NCI-H524 treated with DMSO at 0.1 percent for 48 hours (cell line): ENCODE measurements around the gene ESRRG.

Experiments used
- DNase-seq: peaks from one replicate; lab custom pipeline; 2025; lab: John Stamatoyannopoulos, UW

ESRRG gene

DNA sequence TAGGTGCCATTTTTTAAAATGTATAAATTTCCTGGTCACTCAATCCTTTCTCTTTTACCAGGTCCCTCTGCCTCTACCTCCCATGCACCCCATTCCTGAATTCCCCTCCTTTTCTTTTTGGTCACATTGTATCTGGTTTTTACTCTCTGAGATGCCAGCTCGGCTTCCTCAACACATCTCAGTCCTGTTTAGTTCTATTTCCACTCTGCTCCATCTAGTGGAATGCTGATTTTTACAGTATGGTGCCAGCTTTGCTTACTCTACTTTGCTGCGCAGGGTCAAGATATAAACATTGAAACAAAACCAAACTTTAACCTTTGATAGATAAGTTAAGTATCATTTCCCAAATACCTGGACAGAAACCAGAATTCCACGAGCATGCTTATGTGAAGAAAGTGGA, 96.0 kb downstream of the ESRRG start:
- no peak for DNase-seq

DNA sequence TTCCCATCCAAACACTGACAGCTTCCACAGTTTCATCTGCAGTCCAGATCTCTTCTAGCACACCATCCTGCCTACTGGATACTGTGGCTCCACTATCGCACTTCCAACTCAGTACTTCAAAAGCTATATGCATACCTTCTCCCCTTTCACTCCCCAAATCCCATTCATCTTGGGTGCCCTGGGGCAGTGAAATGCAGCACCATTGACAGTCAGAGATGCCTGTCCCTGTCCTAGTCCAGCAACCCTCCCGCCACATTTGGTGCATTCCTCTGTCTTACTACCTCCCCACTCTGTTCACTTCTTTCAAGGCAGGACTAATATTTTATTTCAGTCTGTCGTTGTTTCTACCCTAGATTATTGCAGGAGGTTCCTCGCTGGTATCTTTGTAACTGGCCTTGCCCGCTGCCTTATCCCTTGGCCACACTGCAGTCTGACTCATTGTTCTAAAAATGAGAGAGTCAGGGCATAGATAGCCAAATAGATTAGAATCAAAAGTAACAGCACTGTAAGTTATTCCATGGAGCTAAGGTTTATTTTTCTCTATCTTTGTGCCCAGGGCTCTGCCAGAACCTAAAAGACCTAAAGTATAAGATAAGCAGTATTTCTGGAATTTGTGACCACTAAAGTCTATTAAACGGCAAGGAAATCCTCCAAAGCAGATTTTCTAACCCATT, 96.7 kb downstream of the ESRRG start:
- no peak for DNase-seq

DNA sequence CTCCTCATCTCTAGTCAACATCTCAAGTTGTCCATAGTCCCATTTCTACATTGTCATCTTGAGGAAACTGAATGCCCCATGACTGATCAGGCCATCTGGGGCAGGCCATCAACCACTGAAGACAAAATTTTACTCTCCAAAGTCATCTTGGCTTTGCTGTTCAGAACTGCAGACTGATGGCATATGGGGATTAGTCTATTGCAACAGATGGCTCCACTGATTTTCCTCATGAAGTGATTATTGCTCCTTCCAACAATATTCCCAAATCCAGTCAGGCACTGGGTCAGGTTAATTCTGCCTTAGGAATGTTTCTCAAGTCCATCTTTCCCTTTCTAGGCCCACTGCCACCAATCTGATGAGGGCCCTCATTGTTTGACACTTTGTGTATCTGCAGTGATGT, 101.7 kb downstream of the ESRRG start:
- DNase-seq: peak; percentile 87

DNA sequence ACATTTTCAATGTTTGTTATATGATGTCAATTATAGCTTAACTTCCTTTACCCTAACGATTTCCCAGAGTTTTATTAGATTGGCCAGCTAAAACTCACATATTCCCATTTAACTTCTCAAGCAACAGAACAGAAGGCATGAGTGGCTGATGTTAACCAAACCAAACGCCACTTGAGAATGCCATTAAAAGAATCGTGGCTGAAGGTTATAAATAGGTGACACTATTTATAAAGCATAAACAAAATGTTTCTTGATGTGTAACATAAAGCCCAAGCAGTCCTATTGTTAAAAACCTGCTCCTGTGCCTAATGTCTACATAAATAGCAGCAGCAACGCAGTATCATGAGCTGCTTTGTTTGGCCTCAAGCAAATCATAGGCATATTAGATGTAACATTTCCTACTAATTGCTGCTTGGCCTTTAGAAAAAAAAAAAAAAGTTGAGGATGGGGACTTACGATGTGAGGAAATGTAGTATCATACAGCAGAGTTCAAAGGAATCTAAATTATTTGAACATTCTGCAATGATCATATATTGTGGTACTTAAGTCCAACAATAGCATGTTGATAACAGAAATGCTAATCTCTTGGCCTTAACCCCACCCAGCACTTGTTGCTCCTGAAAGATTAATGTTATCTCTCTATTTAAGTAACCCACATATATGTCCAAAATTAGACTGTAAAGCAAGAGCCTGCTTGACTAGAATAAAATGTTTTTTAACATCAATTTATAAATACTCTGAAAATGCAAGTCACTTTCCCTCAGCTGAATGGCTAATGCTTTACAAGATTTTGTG, 106.0 kb downstream of the ESRRG start:
- DNase-seq: no peak

DNA sequence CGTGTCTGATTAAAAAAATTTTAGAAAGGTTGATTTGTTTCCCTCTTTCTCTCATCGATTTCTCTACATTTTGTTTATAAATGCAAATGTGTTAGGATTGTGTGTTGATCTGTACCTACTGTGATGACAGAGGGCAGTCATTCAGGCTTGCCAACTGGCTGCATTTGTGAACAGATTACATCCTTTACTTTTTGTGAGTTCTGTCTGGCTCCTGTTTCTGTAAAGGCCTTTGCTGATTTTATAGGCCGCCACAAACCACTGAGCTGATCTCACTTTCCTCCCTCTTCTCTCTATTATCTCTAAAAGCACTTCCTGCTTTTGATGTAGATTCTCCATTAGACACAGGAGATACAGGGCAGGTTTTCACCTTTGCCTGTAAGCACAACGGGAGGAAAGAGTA, 106.8 kb downstream of the ESRRG start:
- DNase-seq: no peak

DNA sequence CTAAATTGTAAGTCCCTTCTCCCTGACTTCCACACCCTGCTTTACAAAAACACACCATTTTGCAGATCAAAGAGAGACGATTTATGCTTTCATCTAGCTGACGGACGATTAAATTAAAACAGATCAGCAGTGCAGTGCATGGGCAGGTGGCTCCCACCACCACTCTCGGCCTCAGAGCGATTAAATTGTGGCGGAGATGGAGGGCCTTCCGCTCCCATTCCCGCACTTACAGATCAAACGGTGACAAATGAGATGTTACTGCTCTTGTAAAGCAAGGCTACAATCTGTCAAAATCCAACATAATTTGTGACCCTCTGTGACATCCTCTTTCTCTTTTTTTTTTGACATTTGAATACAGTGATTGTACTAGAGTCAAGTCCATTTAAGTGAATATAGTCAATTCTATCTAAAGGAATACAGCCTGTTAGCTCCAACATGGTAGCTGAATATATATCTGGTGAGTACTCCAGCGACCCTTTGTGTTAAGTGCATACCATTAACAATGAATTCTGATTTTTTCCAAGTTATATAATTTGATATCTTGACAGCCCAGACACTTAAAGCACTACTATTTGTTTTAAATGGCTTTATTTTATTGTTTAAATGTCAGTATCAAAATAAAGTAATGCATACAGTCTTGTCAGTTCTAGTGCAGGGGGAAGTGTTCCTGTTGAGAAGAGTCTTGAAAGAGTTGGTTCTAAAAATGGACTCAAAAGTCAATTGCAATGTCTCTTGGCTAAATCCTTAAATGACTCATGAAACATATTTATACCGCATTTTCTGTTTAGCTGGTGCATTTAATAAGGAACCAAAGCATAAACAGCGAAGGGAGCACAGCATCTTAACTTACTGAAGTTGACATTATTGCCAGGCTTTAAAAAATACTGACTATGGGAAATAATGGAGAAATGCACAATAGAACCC, 109.0 kb downstream of the ESRRG start:
- no peak for DNase-seq

DNA sequence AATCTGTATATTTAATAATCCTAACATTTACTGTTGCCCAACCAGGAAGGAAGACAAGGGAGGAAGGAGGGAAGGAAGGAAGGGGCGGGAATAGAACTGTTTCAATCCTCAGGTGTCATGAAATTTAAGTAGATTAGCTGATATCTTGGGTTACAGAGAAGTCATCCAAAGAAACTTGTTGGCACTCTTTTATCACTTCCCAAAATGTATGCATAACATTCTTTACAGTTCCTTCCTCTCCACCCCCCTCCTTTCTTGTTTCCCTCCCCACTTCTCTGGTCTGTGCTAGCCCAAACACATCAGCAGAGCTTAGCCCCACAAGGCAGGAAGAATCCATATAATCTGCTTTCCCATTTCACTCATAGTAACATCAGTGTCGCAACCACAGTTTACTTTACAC, 110.9 kb downstream of the ESRRG start:
- no peak for DNase-seq

DNA sequence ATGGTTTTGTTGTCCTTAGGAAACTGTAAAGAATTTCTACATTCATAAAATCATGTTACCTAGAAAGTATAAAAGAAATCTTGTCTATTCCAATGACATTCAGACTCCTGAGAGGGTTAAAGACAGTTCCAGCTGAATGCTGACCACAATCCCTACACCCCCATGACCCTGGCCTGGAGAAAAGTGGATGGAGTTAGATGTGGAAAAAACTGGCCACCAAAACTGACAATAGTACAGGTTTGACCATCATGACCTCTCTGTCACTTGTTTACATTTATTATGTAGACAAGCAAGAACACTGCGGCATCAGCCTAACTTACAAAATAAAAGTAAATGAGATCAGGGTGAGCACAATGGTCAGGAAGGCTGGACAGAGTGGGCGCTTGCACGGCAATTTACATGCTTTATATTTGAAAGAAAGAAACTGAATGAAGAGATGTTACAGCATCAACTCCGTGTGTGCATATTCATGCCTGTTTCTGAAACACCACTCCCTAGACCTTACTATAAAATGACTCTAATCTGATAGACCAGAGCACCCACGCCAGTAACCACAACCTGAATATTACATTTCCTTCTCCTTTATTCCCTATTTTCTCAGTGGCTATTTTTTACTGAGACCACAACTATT, 116.0 kb downstream of the ESRRG start:
- DNase-seq: no peak

DNA sequence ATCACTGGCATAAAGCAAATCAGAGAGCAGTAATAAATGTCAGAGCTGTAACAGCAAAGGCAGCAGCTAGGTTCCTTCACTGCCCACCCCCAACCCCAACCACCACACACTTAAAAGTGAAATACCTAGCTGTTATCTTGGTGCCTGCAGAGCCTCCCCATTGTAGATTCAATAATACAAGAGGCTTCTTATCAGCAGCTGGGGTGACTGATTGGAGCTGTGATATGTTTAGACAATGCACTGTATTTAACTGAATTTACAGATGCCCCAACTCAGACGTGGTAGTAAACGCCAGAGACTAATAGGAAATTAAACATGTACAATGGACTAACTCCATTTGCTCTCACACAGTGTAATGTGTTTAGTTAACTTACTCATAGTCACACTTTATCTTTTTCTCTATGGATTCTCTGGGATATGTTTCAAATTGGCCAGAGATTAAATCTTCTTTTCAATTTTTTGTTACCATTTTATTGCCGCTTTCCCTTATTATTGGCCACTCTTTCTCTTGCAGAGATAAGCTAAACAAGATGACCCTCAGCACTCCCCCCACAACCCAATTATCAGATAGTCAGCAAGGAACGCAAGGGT, 117.1 kb downstream of the ESRRG start:
- no peak for DNase-seq

DNA sequence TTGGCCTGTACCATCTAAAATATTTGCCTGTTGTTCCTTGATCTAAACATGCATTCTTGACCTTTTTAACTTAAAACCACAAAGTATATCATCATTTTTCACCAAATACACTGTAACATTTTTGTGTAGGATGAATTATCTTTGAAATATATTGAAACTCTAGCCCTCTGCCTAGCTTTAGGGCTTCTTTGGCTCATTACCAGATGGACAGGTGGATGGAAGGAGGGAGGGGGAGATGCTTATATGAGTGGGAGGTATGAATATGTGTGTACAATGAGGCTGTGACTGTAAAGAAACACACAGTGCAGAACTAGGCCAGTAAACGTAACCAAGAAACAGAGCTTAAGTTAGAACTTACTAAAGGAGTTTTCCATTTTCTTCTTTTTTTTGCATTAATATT, 118.5 kb downstream of the ESRRG start:
- DNase-seq: peak; percentile 52

DNA sequence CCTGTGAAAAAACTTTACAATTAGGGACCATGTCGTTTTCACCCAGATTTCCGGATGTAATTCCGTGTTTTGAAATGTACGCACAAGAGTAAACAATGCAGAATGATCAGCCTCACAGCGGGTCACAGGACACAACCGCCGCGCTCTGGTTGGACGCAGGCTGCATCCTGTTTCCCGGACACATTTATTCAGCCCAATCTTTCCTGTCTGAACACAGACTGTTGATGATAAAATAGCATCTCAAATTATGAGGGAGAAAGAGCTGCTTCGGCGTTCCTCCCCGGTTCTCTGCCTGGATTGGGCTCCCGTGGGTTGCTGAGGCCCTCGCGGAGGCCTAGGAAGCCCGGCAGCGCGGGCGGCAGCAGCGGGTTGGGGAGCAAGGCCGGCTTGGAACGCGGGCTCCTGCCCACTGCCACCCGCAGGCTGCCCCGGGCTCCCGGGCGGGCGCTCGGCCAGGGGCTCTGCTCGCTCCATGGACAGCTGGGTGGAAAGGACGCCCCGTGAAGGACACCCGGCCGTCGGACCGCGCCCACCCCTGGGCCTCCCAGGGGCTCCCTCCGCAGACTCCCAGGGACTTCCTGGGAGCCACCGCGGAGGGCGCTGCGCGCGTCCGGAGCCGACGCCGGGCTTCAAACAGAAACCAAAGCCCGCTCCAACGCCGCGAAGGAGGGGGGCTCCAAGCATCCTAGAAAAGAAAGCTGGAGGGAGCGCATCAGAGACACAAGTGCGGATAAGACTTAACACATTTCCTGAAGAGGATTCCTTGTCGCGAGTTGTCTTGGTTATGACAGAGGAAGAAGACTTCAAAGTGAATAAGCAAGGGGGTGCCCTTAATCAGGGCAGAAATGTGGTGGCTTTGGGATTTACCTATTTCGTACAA, 122.3 kb downstream of the ESRRG start:
- DNase-seq: peak; percentile 6

DNA sequence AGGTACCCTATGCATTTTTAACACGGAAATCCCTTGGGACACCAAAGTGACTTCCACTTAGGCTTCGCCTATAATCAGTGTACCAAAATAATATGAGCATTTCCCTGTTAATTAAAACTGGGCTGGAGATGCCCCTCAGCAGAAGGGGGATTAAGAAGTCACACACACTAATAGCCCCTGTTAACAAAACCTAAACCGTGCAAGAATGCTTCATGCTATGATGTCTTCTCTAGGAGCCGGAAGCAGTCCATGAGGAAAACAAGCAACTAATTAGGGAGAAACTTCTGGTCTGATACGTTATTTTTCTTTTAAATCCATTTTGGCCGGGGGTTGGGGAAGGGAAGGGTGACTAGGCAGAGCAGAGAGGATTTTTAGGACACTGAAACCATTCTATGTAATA, 123.4 kb downstream of the ESRRG start:
- DNase-seq: peak; percentile 36

DNA sequence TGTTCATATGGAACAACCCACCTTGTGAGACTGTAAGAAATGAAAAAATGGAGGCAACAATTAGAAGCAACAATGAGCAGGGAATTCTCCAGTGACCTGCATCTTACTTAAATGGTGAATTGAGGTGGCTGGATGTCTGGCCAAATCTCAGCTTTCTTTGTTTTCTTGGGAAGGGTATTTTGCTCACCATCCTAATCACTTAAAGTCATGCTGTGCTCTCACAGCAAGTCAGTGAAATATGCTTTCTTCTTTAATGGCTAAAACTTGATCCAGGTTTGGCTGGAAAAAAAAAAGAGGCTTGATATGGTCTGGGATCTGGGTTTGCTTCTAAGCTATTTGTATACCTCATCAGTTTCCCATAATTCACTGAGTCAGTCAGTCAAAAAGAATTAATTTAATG, 124.8 kb downstream of the ESRRG start:
- DNase-seq: no peak

DNA sequence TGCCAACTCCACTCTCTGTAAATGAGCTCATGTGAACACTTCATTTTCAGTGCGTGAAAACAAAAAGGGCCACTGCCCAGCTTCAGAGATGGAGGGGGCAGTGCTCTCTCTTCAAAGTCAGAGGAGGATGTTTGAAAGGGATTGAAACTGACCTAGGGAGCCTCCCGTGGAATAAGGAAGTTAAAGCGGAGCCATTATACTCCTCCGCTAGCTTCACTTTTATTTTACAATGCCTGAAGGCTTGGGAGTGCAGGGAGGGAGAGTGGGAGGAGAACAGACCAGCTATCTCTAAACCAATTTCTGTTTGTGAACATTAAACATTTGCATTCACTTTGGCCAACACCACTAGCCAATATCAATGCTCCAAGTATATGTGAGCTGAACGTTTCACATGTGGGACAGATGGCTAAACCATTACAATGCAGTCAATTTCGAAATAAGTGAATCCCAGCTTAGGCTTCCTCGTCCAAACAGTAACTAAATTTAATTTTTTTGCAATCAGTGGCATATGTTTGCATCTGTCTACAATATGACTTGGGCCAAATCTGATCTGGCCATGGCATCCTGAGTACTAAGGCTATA, 126.9 kb downstream of the ESRRG start:
- no peak for DNase-seq

DNA sequence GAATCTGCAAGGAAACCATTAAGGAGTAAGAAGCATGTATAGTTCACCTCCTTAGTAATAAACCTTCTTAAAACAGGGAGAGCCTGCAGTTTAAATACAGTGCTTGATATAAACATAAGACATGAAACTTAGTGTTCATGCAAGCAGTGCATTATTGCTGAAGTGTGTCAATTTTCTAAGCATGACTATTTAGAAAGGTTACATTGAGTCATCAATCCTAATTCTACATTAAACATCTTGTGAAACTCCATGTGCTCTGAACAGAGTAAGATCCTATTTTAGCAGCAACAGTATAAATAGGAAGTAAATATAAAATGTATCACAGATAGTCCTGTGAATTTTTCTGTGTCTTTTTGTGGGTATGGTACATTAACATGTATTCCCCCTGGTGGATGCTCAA, 135.5 kb downstream of the ESRRG start:
- DNase-seq: no peak

DNA sequence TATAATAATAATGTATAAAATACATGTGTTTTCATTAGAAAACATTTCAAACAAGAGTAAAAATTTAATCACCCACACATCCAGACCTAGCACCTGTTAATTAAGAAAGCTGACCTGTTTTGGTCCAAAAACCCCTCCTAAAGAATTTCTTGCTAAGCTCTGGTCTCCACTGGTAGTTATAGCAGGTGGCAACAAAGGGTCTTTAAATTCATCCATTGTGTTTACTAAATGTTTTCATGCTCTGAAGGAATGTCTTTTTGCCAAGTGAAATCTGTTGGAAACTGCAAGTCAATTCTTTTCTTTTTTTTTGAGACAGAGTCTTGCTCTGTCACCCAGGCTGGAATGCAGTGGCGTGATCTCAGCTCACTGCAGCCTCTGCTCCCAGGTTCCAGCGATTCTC, 141.1 kb downstream of the ESRRG start:
- no peak for DNase-seq

DNA sequence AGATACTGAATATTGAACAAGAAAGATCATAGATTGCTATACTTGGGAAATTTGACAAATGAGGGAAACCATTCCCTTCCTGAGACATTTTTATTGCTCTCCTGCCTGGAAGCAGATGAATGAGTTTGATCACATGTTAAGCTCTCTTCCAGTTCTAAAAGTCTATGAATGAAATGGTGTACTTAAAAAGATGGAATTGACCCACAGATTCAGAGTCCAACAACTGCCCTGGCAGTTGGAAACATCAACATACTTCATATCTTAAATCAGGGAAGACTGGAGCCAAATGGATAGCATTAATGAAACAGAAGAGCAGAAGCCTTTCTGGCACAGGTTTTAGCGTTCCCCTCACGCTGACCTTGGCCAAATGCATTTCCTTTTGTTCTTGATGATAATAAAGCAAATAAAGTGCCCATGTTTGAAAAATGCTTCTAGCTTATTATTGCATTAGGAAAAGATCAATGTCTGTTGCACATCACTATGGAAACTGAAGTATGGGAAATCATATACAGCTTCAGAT, 142.6 kb downstream of the ESRRG start:
- DNase-seq: no peak

DNA sequence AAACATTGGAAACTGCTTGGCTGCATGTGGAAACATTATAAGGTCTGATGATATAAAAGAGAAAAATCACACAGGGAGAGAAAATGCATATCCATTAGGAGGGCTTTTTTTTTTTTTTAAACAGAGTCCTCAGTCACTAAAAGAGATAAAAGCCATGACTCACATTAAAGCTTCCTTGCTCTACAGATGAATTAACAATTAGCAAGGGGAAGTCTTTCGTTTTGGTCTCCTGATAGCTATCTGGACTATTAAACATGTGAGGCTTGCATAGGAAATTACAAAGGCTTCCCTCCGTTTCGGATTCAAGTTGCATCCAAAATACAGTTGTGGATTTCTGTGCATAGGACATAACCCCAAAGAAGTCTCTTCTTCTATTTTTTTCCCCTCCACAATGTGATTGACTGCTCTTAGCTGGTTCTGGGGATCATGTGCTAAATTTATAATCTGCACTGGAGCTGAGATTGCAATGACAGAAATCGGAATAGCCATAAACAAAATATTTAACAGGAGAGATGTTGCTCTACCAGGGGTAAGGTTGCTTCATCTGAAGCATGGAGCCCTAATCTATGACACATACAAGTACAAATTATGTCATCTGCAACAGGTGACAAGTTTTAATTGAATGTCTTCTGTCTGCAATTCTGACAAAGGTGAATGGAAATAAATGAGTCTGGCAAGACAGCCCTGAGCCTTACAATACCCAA, 146.8 kb downstream of the ESRRG start:
- no peak for DNase-seq

DNA sequence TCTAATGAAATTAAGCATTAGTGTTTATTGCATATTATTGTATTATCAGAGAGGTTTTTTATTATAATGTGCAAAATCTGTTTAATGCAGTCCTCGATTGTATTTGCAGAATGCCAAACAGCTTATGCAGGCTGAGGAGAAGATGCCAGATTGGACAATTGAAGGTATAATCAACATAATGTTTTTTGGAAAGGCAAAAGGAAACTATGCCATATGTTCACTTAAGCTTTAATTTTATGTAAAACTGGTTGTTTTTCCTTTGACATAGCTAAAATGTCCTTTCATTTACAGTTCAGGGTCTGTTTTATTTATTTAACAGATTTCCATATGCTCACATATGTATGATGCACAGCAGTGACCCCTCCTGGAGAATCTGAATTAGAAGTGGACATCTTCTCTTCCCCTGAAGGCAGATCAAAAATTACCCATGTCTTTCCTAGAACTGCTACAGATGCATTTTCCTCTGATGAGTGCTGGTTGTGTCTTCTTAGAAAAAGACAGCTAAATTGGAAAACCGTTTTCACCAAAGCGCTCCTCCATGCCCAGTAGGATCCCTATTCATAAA, 156.5 kb downstream of the ESRRG start:
- peak; percentile 31 for DNase-seq
